ENCODE data around the gene THRAP3.

Gene THRAP3

DNA sequence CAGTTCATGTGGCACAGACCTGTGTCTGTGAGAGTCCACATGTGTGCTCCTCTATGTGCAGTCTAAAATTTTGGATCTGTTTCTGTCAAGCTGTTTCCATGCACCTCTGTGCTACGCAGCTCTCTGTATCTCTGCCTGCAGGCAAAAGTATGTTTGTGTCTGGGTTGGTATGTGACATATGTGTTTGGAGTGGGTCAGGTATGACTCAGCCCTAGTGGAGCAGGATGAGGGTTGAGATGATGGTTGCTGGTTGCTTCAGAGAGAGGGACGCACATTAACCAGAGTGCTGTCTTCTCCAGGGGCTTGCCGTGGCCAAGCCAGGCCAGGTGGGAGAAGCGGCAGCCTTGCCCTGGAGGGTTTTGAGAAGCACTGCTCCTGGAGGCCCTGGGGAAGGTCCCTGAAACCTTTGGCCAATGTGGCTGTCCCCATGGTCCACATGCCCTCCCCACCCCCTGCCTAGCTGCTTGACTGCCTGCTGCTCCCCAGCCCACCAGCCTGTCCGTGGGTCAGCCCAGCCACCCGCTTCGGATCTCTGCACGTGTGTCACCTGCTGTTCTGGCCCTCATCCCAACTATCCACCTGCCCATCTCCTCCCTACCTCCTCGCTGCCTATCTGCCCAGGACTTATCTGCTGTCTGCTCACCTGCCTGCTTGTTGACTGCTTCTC is 103.3 kb downstream of the THRAP3 start:
- no peak for DNase-seq (ENCODE audit: low read depth)

- DNase-seq (ENCODE audit: low read depth): no peak
These were observed 103.8 kb downstream of the THRAP3 start for GRCh38 chr1:36328088-36328480.

- no peak for DNase-seq (ENCODE audit: low read depth)
These were observed 104.5 kb downstream of the THRAP3 start for GRCh38 chr1:36328713-36329112.

DNA sequence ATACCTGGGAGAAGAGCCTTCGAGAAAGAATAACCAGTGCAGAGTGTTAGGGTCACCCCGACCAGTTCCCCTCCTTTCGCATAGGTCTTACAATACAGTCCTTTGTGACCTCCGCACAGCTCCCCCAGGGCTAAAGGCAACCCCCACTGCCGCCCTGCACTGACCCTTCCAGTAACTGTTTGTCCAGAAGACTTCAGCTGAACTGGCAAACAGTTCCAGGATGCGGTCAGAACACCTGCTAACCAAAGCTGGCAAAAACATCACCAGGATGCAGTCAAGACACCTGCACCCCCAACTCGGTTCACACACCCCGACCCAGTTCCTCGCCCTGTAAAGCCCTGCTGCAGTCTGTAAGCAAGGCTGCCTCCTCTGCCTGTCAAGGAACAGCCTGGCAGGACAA is 105.6 kb downstream of the THRAP3 start:
- DNase-seq (ENCODE audit: low read depth): no peak

- no peak for DNase-seq (ENCODE audit: low read depth)
These were observed 106.7 kb downstream of the THRAP3 start for GRCh38 chr1:36330940-36331339.

DNA sequence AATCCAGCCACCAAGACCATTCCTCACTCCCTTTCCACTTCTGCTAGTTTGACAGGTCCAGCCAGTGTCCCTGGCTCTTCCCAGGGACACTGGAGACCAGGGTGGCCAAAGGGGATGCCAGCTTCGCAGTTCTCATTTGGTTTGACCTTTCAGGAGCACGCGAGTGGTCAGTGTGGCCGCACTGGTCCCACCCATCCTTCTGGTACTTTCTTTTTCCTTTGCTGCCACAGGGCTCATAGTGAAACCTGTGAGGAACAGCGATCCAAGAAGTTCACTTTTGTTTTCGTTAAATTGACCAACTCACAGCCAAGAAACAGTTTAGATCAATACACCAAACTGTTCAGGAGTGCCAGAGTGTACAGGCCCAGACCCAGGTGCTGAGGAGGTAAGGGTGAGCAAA is 113.6 kb downstream of the THRAP3 start:
- no peak for DNase-seq (ENCODE audit: low read depth)

- DNase-seq (ENCODE audit: low read depth): no peak
These were observed 115.0 kb downstream of the THRAP3 start for GRCh38 chr1:36339215-36339614.

GRCh38 chr1:36339615-36340014 is 115.4 kb downstream of the THRAP3 start:
- no peak for DNase-seq (ENCODE audit: low read depth)

GRCh38 chr1:36341626-36342320 is 117.5 kb downstream of the THRAP3 start:
- DNase-seq (ENCODE audit: low read depth): no peak

DNA sequence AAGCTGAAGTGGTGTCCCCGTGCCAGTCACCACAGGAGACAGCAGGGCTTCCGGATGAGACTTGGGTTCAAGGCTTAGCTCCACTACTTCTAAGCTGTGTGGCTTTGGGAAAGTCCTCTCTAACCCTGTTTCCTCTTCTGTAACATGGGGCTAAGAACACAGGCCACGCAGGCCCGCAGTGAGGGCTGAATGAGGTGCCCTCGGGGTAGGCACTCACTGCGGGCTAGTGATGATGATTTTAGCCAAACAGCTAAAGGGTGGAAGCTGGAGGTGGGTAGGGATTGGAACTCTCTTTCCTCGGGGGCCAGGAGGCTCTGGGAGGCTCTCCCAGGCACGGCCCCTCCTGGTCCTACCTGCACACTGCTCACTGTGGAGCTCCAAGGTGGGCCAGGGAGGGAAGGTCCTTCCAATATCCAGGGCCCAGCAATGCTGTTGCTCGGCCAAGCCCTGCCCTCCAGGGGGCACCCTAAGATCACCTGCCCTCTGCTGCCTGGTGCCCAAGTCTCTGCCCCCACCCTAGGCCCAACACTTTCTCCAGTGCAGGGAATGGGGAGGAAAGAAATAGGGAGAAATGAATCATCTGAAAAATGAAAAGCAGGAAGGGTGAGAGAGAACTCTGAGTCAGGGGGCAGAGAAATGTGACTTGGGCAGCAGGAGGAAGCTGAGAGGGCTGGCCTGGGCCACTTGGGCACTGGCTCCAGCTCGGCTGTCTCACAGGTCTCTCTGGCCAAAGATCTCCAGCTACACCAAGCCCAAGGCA is 118.4 kb downstream of the THRAP3 start:
- no peak for DNase-seq (ENCODE audit: low read depth)

DNA sequence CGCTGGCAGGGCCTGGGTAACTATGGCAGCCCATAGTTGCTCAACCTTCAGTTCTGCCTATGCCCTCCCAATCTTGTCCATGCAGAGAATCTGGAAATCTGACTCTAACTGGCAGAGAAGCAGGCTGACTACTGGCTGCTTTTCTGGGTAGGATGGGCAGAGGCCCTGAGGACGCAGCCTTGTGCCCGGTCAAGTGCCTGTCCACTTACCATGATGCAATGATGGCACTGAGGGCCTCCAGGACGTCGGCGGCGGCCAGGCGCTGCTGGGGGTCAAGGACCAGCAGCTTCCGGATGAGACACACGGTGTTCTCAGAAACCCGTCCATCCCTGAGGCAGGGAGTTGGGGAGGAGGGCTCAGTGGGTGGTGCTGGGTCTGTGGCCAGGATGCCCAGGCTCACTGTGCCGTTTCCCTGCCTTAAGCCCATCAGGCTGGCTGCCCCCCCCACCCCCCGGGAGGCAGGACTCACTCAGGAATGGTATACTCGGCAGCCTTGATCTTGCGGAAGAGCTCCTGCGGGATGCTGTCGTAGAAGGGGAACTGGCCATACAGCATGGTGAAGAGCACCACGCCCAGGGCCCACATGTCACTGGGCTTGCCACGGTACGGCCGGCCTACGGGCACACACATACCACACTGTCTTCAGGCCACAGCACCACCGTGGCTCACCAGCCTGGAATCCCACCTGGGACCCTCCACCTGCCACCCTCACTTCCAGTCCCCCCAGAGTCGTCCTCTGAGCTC is 119.6 kb downstream of the THRAP3 start:
- no peak for DNase-seq (ENCODE audit: low read depth)

- no peak for DNase-seq (ENCODE audit: low read depth)
These were observed 120.1 kb downstream of the THRAP3 start for GRCh38 chr1:36344395-36344680.

- no peak for DNase-seq (ENCODE audit: low read depth)
These were observed 121.1 kb downstream of the THRAP3 start for GRCh38 chr1:36345353-36345752.

GRCh38 chr1:36346741-36347370 is 122.6 kb downstream of the THRAP3 start:
- DNase-seq (ENCODE audit: low read depth): no peak

DNA sequence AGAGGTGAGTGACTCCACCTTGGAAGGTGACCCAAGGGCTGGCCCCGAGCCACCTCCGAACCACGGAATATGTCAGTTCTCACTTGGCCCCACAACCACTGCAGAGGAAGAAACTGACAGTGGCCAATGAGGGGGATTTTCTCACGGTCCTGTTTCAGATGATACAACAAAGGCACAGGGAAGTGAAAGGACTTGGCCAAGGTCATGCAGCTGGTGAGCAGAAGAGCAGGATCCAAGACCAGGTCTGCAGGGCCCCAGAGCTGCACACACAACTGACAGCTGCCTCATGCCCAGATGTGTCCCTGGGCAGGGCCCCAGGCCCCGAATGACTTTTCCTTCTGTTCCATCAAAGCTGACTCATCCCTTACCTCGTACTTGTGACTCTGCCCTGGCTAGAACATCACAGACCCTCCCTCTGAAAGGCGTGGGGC is 125.0 kb downstream of the THRAP3 start:
- no peak for DNase-seq (ENCODE audit: low read depth)

GRCh38 chr1:36349839-36350238 is 125.6 kb downstream of the THRAP3 start:
- DNase-seq (ENCODE audit: low read depth): no peak

- DNase-seq (ENCODE audit: low read depth): no peak
These were observed 126.5 kb downstream of the THRAP3 start for GRCh38 chr1:36350659-36351226.

DNA sequence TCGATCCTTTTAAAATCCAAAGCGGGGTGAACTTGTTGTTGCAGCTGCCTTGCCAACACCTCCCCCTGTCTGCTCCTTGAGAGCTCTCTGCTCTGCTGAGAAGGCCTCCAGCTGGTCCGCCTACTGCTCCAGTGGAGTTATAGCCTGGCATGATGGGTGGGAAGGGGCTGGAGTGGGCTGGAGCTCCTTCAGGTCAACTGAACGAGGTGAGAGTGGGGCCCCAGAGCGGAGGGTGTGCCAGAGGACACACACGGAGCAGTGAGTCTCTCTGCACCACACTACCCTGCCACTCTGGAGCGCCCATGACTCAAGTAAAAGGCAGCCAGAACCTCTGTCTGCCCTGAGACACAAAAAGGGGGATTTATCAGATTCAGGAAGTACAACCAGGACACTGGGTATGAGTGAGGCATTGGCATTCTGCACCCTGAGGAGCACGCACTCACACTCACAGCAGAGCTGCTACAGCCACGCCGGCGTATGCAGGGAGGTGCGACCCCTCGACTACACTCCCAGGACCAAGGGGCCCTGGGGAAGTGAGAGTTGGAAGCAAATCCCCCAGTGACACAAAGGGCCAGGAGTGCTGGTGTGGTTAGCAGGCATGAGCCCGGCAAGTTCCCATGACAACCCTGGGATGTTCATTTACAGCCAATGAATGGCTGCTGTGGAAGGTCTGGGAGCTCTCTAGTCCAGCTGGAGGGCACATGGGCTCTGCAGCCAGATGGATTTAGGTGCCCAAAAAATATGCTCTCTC is 127.2 kb downstream of the THRAP3 start:
- DNase-seq (ENCODE audit: low read depth): no peak

DNA sequence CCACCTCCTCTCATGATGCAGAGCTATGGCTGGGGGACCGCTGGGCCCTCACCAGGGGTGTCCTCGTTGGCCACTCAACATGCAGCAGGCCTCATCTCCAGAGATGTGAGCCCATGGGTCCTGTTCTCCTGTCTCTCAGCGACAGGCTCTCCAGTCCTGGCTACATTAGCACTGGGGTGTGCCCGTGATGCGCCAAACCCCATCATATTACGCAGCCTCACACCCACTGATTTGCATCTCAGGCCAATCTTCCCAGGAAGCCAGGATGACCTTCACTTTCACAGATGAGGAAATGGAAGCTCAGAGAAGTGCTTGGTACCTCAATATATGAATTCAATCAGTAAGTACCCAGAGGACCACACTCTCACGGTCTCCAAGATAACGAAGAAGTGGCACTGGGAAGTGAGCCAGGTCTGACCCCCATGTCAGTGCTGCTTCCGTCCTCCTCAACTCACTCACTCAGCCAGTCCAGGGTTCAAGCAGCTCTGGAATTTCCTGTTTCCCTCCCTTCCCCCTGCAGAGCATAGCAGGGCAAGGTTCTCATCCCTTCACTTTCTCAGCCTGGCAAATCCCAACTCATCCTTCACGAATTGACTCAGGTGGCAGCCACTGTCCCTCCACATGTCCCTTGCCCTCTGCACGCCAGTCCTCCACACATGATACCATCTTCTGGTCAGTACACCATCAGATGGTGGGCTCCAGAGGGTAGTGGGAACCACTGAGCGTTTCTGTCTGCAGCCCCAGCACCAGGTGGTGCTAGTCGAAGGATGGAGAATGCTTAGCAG is 128.1 kb downstream of the THRAP3 start:
- no peak for DNase-seq (ENCODE audit: low read depth)
